ENCODE results near the gene CFAP61.

DNA sequence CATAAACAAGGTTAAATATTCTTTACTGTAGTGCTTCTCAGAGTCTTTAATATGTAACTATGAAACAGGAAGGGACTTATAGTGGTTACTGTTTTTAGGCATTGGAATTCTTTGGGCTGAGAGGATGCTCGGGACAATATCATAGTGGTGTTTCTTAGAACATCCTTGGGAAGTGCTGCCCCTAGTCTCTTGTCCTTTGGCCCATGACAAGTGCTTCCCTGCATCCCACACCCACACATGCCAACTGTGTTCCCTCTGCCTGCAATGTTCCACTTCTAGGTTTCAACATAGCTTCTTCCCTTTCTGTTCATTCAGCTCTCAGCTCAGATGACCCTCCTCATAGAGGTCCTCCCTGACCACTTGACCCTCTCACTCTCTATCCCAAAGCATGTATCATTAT, 37.6 kb downstream of the CFAP61 start:
- TF ChIP-seq E2F4 (CRISPR knock-in tag; IDR thresholded peaks at IDR 0.05; ENCODE audit: borderline replicate concordance, low read depth) (no peak), CTCF (IDR thresholded peaks at IDR 0.05) (no peak), ZNF317 (CRISPR knock-in tag; IDR thresholded peaks at IDR 0.05; ENCODE audit: borderline replicate concordance, low read depth) (no peak), RELA (CRISPR knock-in tag; IDR thresholded peaks at IDR 0.05; ENCODE audit: borderline replicate concordance) (no peak), CREB1 (CRISPR knock-in tag; IDR thresholded peaks at IDR 0.05) (no peak), STAT6 (CRISPR knock-in tag; conservative IDR thresholded peaks at IDR 0.05; ENCODE audit: low read depth) (no peak), ZNF121 (CRISPR knock-in tag; IDR thresholded peaks at IDR 0.05) (no peak)
- TF ChIP-seq, protein P1, sequence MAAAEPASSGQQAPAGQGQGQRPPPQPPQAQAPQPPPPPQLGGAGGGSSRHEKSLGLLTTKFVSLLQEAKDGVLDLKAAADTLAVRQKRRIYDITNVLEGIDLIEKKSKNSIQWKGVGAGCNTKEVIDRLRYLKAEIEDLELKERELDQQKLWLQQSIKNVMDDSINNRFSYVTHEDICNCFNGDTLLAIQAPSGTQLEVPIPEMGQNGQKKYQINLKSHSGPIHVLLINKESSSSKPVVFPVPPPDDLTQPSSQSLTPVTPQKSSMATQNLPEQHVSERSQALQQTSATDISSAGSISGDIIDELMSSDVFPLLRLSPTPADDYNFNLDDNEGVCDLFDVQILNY (CRISPR knock-in tag; IDR thresholded peaks at IDR 0.05) = no peak
- TF ChIP-seq, protein P2, sequence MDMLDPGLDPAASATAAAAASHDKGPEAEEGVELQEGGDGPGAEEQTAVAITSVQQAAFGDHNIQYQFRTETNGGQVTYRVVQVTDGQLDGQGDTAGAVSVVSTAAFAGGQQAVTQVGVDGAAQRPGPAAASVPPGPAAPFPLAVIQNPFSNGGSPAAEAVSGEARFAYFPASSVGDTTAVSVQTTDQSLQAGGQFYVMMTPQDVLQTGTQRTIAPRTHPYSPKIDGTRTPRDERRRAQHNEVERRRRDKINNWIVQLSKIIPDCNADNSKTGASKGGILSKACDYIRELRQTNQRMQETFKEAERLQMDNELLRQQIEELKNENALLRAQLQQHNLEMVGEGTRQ (CRISPR knock-in tag; IDR thresholded peaks at IDR 0.05) = no peak
